Panc1 (cell line): ENCODE data around the gene HS3ST3A1.

Source experiments
- TF ChIP-seq, protein P1 (sequence below): fragments of 450-650 bp; IDR thresholded peaks from 2 replicates; pipeline ENCODE4 v1.5.1; 2017; ENCODE audit warnings: mild to moderate bottlenecking
- TF ChIP-seq, protein P2 (sequence below), 2 experiments: IDR thresholded peaks; 2 replicates each; pipeline ENCODE4 v1.6.1; 2011 to 2012; ENCODE audit warnings: low read depth in 2 of 2, control low read depth in 1 of 2, low read length in 1 of 2, mild to moderate bottlenecking in 1 of 2, moderate library complexity in 1 of 2; ENCODE audit not compliant: insufficient read depth in 1 of 2

DNA sequence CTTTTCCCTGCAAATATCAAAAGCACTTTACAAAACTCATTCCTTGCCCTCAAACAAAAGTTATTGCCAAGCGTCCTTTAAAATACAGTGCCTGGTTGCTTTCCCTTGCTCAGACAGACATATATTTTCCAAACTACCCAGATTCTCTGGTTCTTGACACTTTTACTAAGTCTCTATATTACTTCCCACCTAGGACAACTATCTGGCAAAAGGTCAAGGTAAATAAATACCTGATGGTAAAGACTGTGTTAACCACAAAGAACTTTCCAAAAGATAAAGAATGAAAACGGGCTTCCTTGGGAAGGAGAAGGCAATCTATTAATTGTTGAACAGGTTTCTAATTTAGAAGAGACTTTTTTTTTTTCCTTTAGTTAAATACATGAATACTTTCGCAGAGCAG lies 1.9 kb downstream of the HS3ST3A1 start:
- TF ChIP-seq, protein P1, sequence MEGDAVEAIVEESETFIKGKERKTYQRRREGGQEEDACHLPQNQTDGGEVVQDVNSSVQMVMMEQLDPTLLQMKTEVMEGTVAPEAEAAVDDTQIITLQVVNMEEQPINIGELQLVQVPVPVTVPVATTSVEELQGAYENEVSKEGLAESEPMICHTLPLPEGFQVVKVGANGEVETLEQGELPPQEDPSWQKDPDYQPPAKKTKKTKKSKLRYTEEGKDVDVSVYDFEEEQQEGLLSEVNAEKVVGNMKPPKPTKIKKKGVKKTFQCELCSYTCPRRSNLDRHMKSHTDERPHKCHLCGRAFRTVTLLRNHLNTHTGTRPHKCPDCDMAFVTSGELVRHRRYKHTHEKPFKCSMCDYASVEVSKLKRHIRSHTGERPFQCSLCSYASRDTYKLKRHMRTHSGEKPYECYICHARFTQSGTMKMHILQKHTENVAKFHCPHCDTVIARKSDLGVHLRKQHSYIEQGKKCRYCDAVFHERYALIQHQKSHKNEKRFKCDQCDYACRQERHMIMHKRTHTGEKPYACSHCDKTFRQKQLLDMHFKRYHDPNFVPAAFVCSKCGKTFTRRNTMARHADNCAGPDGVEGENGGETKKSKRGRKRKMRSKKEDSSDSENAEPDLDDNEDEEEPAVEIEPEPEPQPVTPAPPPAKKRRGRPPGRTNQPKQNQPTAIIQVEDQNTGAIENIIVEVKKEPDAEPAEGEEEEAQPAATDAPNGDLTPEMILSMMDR = no peak
- TF ChIP-seq, protein P2, sequence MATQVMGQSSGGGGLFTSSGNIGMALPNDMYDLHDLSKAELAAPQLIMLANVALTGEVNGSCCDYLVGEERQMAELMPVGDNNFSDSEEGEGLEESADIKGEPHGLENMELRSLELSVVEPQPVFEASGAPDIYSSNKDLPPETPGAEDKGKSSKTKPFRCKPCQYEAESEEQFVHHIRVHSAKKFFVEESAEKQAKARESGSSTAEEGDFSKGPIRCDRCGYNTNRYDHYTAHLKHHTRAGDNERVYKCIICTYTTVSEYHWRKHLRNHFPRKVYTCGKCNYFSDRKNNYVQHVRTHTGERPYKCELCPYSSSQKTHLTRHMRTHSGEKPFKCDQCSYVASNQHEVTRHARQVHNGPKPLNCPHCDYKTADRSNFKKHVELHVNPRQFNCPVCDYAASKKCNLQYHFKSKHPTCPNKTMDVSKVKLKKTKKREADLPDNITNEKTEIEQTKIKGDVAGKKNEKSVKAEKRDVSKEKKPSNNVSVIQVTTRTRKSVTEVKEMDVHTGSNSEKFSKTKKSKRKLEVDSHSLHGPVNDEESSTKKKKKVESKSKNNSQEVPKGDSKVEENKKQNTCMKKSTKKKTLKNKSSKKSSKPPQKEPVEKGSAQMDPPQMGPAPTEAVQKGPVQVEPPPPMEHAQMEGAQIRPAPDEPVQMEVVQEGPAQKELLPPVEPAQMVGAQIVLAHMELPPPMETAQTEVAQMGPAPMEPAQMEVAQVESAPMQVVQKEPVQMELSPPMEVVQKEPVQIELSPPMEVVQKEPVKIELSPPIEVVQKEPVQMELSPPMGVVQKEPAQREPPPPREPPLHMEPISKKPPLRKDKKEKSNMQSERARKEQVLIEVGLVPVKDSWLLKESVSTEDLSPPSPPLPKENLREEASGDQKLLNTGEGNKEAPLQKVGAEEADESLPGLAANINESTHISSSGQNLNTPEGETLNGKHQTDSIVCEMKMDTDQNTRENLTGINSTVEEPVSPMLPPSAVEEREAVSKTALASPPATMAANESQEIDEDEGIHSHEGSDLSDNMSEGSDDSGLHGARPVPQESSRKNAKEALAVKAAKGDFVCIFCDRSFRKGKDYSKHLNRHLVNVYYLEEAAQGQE (IDR thresholded peaks at IDR 0.05; ENCODE audit: insufficient read depth in 1 of 2, low read depth in 2 of 2, low read length in 1 of 2) = no peak
